ENCODE data around the gene LDHAL6B. TPM values are rescaled to one million over a fixed set of nuclear protein-coding genes. Genes with fewer than 3 reads are reported as not detected.

The LDHAL6B gene
- total RNA-seq, 1 donor from 2014 or later, result not detected

DNA sequence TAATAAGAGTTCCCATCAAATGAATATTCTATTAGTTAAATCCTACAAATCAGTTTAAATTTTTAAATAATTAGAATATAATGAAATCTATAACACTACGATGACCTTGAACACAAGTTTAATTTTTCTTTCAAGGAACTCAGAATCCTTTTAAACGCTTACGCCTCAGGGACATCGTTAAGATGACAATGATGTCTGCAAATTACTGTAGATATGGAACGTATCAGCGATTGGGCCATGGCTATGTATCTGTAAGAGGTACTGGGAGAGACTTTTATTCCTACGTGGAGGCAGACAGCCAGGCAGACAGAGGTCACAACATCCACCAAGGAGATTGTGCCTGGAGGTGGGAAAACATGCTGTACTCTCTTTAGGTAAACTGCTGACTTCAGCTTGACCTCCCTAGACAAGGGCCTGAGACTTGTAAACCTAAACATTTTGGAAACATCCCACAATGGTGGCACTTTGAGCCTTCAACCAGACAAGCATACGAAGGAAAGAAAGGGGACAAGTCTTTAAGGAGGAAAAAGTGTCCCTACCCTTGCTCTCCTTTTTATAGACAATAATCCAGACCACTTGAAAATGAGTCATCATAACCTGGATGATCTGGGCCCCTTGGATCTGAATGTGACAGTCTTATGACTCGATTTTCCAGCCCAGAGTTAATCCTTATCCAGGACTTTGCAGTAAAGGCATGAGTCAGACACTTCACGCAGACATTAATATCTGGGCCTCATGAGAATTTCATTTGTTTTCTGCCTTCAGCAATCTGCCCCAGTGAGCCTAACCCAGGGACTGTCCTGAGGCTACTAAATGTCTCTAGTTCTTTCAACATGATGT is 6.8 kb upstream of the LDHAL6B start:
- no peaks in the 10 kb centered on the region for H3K4me1 ChIP-seq
- no peaks in the 10 kb centered on the region for H3K9me3 ChIP-seq
- peaks cover 35% of the 10 kb centered on the region for H3K36me3 ChIP-seq
- intact Hi-C loops (cut with DNase I), result no loop called here
- no peaks in the 10 kb centered on the region for H3K27me3 ChIP-seq
- TF ChIP-seq, protein P1, sequence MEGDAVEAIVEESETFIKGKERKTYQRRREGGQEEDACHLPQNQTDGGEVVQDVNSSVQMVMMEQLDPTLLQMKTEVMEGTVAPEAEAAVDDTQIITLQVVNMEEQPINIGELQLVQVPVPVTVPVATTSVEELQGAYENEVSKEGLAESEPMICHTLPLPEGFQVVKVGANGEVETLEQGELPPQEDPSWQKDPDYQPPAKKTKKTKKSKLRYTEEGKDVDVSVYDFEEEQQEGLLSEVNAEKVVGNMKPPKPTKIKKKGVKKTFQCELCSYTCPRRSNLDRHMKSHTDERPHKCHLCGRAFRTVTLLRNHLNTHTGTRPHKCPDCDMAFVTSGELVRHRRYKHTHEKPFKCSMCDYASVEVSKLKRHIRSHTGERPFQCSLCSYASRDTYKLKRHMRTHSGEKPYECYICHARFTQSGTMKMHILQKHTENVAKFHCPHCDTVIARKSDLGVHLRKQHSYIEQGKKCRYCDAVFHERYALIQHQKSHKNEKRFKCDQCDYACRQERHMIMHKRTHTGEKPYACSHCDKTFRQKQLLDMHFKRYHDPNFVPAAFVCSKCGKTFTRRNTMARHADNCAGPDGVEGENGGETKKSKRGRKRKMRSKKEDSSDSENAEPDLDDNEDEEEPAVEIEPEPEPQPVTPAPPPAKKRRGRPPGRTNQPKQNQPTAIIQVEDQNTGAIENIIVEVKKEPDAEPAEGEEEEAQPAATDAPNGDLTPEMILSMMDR (IDR thresholded peaks at IDR 0.05), result no peak
- no peak overlapping the region for H3K27ac ChIP-seq
- ATAC-seq, result no peak
- no peak overlapping the region for H3K4me3 ChIP-seq
- DNase-seq, result no peak

DNA sequence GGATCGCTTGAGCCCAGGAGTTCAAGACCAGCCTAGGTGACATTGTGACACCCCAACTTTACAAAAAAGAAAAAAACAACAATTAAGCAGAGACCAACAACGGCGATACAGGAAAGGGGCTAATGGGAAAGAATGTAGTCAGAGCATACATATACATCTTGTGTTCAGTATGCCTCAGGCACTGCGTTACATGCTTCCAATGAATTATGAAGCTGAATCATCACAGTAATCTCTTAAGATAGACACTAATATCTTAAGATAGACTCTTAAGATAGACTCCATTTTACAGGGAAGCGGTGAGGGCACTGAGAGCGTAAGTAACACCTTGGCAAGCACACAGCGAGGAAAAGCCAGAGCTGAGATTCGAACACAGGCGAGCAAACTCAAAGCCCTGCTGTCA is 6.1 kb upstream of the LDHAL6B start:
- Histone ChIP-seq H3K4me1 (no peaks in the 10 kb centered on the region), H3K27ac (no peak overlapping the region), H3K36me3 (peaks cover 36% of the 10 kb centered on the region), H3K27me3 (no peaks in the 10 kb centered on the region), H3K9me3 (no peaks in the 10 kb centered on the region), H3K4me3 (no peak overlapping the region)
- intact Hi-C loops (cut with DNase I), result no loop called here
- DNase-seq (no peak), ATAC-seq (no peak)
- TF ChIP-seq, protein P1 (IDR thresholded peaks at IDR 0.05), result no peak

DNA sequence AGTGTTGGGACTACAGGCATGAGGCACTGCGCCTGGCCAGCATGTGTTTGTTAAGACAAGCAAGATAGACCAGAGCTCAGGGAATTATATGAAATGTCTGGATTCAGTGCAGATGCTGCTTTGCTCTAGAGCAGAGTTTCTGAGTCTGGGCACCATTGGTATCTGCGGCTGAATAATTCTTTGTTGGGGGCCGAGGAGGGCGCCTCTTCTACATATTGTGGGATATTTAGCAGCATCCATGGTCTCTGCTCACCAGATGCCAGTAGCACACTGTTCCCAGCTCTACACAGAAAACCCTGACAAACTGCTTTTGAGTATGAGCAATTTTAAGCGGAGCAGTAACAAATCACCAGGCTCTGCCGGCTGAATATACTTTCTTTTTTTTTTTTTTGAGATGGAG is 3.6 kb upstream of the LDHAL6B start:
- no peak overlapping the region for H3K27ac ChIP-seq
- TF ChIP-seq, protein P1 (IDR thresholded peaks at IDR 0.05), result no peak
- H3K4me1 ChIP-seq, result no peaks in the 10 kb centered on the region
- no peaks in the 10 kb centered on the region for H3K27me3 ChIP-seq
- ATAC-seq (no peak), DNase-seq (no peak)
- peaks cover 60% of the 10 kb centered on the region for H3K36me3 ChIP-seq
- intact Hi-C loops (cut with DNase I), result no loop called here
- H3K9me3 ChIP-seq, result no peaks in the 10 kb centered on the region
- H3K4me3 ChIP-seq, result no peak overlapping the region

DNA sequence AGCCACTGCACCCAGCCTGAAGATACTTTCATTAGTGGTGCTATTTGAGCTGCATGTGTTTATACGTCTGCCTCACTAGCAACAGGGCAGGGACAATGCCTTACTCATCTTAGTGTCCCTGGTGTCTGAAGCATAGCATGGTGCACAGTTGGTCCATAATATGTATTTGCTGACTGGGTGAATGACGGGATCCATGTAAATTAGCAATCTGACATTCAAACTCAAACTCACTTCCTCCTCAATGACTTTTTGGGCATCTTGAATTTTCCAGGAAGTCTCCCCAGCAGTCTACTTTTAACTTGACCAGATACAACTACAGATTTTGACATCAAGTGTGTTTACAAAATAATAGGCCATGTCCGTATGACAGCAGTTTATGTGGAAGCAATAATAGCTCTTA is 3.0 kb upstream of the LDHAL6B start:
- intact Hi-C loops (cut with DNase I), result no loop called here
- TF ChIP-seq, protein P1 (IDR thresholded peaks at IDR 0.05), result no peak
- ATAC-seq, result no peak
- Histone ChIP-seq H3K4me3 (no peak overlapping the region), H3K27me3 (no peaks in the 10 kb centered on the region), H3K4me1 (no peaks in the 10 kb centered on the region), H3K36me3 (peaks cover 66% of the 10 kb centered on the region), H3K9me3 (no peaks in the 10 kb centered on the region), H3K27ac (no peak overlapping the region)
- no peak for DNase-seq

DNA sequence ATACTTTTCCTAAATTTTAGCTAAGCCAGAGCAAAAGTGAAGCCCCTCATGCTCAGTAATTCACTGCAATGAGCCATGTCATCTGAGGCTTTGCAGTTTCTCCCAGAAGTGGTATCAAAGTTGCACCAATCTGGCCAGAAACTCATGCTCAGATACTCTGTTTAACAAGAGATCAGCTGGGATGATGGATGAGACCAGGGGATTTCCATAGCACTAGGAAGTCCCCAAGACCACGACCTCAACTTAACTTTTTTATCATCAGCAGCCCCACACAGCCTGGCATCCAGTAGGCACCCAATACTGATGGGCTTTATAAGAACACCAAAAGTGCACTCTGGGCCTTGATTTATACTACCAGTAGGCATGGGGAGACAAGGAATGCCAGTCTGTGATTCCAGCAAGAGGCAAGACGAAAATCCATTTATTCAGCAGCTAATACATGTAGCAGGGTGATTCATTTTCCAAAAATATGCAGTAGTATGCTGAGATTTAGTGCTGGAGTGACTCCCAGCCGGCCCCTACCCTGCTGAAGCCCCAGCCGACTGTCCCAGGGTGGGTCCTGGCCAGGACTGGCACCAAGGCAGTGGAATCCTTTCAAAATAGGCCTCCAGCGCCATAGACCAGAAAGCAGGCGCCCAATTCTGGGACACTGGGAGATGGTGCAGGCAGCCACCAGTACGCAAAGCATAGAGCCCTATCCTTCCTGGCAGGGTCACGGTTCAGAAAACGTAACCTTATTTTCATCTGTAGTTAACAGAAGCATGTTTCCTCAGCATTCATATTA is 612 bp upstream of the LDHAL6B start:
- DNase-seq, result no peak
- Histone ChIP-seq H3K4me3 (no peak overlapping the region), H3K36me3 (peaks cover 69% of the 10 kb centered on the region), H3K9me3 (no peaks in the 10 kb centered on the region), H3K4me1 (no peaks in the 10 kb centered on the region), H3K27me3 (no peaks in the 10 kb centered on the region), H3K27ac (no peak overlapping the region)
- intact Hi-C loops (cut with DNase I), result no loop called here
- TF ChIP-seq, protein P1 (IDR thresholded peaks at IDR 0.05), result no peak
- no peak for ATAC-seq

Measured in upper lobe of right lung (tissue), 1 donor.